Purkinje cell (primary cell): ENCODE measurements around the gene ITM2A. TPM values are rescaled to one million over a fixed set of nuclear protein-coding genes. Genes with fewer than 3 reads are reported as not detected.

Experiments
- polyA plus RNA-seq: library from polyadenylated mRNA; unstranded; fragments of >200 nt; fragmentation: Nextera tagmentation; gene quantifications from 2 replicates; pipeline ENCODE4 v1.2.1, GENCODE V29; 2014

The ITM2A gene
- polyA plus RNA-seq: 6.3 and 20.3 TPM in 2 replicates

GRCh38 chrX:79366873-79367749 lies at the start of gene ITM2A:
Gene ITM2A, minus strand, starts transcription at chrX:79367334. Its CDS starts 119 bp downstream, at chrX:79367215.

Other genes with a start within 250 kb of the ITM2A start
- not detected in 2 replicates for gene GPR174, start 222.6 kb downstream of the ITM2A start, polyA plus RNA-seq